HG02840 (cell line): ENCODE results near the gene PKMYT1.

Experiments
- ATAC-seq: cut with Tn5 transposase; IDR thresholded peaks from one replicate; pipeline ENCODE4 v1.9.1; 2021; ENCODE audit warnings: mild to moderate bottlenecking, moderate library complexity, moderate number of reproducible peaks; ENCODE audit not compliant: unreplicated experiment, low FRiP score

The PKMYT1 gene

GRCh38 chr16:2975161-2975795 is 5.0 kb downstream of the PKMYT1 start:
- ATAC-seq = no peak

DNA sequence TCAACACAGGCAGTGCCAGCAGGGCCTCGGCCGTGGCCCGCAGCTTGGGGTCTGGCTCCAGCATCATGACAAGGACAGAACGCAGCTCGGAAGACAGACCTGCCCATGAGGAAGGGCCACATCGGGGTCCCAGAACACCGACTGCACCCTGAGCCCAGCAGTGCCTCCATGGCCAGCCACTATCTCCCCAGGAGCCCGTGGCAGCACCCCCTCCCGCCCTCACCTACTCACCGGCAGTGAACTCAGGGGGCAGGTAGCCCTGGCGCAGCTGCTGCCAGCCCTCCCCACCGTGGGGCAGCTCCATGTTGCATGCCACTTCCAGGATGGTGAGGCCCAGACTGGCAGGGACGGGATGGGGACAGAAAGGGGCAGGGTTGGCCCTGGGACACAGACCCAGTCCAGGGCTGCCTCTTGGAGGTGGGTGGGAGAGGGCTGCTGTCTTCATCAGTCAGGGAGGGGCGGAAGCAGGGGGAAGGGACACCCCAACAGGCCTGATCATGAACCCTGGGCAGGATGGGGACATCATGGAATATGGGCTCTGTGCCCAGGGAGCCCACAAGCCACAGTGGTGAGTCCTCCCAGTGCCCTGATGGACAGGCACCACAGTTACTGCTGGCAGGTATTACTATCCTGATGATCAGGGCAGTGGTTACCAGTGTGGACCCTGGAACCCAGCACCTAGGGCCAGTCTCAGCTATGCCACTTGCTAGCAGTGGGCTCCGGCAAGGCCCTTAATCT is 5.8 kb downstream of the PKMYT1 start:
- ATAC-seq = no peak

- ATAC-seq = no peak
Measured at GRCh38 chr16:2973605-2974318, 6.5 kb downstream of the PKMYT1 start.

- ATAC-seq = no peak
Measured at GRCh38 chr16:2973093-2973492, 7.2 kb downstream of the PKMYT1 start.

GRCh38 chr16:2971985-2972784 is 8.1 kb downstream of the PKMYT1 start:
- no peak for ATAC-seq

GRCh38 chr16:2971134-2971984 is 8.9 kb downstream of the PKMYT1 start:
- no peak for ATAC-seq

DNA sequence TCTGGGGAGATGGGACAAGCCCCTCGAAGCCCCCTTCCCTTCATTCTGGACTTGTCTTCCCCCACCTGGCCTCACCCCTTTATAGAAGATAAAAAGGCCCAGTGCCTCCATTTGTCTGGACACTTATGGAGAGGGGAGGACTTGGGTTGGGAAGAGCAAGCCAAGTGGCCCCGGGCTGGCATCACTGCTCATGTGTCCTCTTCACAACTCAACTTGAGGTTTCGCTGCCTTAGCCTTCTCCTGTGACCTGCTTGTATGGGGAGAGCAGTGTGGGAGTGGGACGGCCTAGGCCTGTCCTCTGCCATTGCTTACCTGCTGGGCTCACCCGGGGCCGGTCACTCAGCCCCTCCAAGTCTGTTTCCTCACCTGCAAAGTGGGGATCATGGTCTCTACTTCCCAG is 9.7 kb downstream of the PKMYT1 start:
- ATAC-seq = no peak

GRCh38 chr16:2969545-2970521 is 10.4 kb downstream of the PKMYT1 start:
- ATAC-seq = peak; percentile 31

GRCh38 chr16:2968738-2969544 is 11.3 kb downstream of the PKMYT1 start, which contains the start of gene PAQR4:
PAQR4 (plus strand) TSS chr16:2969348; CDS start chr16:2969675, 327 bp downstream.
- ATAC-seq = peak; percentile 61

GRCh38 chr16:2968368-2968737 is 11.9 kb downstream of the PKMYT1 start:
- no peak for ATAC-seq

DNA sequence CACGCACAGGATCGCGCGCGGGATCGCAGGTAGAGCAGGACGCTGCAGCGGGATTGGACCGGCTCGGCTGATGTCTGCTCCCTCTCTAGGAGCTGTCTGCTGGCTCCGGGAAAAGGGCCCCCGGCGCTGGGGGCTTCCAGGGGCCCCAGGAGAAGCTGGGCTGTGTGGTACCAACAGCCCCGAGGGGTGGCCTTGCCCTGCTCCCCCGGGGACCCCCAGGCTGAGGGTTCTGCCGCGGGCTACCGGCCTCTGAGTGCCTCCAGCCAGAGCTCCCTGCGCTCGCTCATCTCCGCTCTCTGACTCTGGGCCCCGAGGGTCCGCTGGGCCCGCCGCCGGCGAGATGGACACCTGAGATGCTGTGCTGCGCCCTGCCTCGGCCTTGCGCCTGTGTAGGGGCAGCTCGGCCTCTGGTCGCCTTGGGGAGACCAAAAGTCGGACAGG is 12.5 kb downstream of the PKMYT1 start:
- no peak for ATAC-seq

DNA sequence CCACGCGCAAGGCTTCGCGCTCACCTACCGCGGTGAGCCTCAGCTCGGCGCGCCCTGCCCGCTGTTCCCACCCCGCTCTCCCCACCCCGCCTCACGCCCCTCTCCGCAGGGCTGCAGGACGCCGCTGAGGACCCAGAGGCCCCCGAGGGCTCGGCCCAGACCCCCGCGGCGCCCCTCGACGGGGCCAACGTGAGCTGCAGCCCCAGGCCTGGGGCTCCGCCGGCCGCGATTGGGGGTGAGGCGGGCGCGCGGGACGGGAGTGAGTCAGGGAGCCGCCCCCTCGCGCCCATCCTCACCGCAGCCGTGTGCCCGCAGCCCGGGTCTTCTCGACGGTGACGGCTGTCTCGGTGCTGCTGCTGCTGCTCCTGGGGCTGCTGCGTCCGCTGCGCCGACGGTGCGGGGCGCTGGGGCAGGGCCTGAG is 13.0 kb downstream of the PKMYT1 start:
- ATAC-seq = no peak

GRCh38 chr16:2966808-2967191 is 13.4 kb downstream of the PKMYT1 start:
- ATAC-seq = no peak

- ATAC-seq = no peak
Measured at GRCh38 chr16:2966043-2966807, 14.0 kb downstream of the PKMYT1 start.

GRCh38 chr16:2964475-2965336 is 15.5 kb downstream of the PKMYT1 start:
- ATAC-seq = no peak
